ENCODE data around the gene TET1.
"Not testable (repeated sequence)": the region's sequence is repeated elsewhere in the genome, so short reads cannot be mapped to it uniquely, and the experiment has no call there.

DNA sequence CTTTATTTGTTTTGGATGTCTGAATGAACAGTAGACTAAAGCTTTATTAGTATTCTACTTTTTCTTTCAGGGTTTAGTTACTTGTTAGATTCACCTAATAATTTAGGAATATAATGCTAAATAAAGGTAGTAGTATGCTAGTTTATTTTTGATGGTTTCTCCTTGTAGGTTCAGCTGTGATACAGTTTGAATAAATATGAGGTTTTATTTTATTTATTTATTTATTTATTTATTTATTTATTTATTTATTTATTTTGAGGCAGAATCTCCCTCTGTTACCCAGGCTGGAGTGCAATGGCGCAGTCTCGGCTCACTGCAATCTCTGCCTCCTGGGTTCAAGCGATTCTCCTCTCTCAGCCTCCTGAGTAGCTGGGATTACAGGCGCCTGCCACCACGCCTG is 180.5 kb downstream of the TET1 start:
- TF ChIP-seq POLR2A, POLR2AphosphoS5 (IDR thresholded peaks at IDR 0.05): not testable (repeated sequence)
- TF ChIP-seq, protein P1, sequence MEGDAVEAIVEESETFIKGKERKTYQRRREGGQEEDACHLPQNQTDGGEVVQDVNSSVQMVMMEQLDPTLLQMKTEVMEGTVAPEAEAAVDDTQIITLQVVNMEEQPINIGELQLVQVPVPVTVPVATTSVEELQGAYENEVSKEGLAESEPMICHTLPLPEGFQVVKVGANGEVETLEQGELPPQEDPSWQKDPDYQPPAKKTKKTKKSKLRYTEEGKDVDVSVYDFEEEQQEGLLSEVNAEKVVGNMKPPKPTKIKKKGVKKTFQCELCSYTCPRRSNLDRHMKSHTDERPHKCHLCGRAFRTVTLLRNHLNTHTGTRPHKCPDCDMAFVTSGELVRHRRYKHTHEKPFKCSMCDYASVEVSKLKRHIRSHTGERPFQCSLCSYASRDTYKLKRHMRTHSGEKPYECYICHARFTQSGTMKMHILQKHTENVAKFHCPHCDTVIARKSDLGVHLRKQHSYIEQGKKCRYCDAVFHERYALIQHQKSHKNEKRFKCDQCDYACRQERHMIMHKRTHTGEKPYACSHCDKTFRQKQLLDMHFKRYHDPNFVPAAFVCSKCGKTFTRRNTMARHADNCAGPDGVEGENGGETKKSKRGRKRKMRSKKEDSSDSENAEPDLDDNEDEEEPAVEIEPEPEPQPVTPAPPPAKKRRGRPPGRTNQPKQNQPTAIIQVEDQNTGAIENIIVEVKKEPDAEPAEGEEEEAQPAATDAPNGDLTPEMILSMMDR (IDR thresholded peaks at IDR 0.05 in 8 of 11, conservative IDR thresholded peaks at IDR 0.05 in 3 of 11), result not testable (repeated sequence)
